Smooth muscle cell (in vitro differentiated cells): Measurements from ENCODE around the gene FAM163B. TPM values are rescaled to one million over a fixed set of nuclear protein-coding genes. Genes with fewer than 3 reads are reported as not detected.

Experiments
- DNase-seq: peaks from one replicate; lab custom pipeline; 2025; ENCODE audit not compliant: unreplicated experiment; lab: John Stamatoyannopoulos, UW
- H2AFZ ChIP-seq: fragments of 200-600 bp; sonication (generic); 2 replicates; pipeline ENCODE4 v1.6.0; 2016; ENCODE audit warnings: antibody characterized with exemption, low read depth, mild to moderate bottlenecking
- H3F3A ChIP-seq: fragments of 200-600 bp; sonication (generic); 2 replicates; pipeline ENCODE4 v1.6.0; 2017; ENCODE audit warnings: antibody characterized with exemption, low read depth
- H3K27ac ChIP-seq: fragments of 200-600 bp; sonication (generic); 2 replicates; pipeline ENCODE4 v1.5.1; 2016; ENCODE audit warnings: low read depth, mild to moderate bottlenecking
- H3K27me3 ChIP-seq: fragments of 200-600 bp; sonication (generic); 2 replicates; pipeline ENCODE4 v1.6.1; 2016; ENCODE audit warnings: low read depth, mild to moderate bottlenecking
- H3K36me3 ChIP-seq: fragments of 200-600 bp; sonication (generic); 2 replicates; pipeline ENCODE4 v1.5.1; 2016; ENCODE audit warnings: low read depth
- H3K4me1 ChIP-seq: fragments of 200-600 bp; sonication (generic); 2 replicates; pipeline ENCODE4 v1.5.1; 2016; ENCODE audit warnings: low read depth
- H3K4me2 ChIP-seq: fragments of 200-600 bp; sonication (generic); 2 replicates; pipeline ENCODE4 v1.6.0; 2016; ENCODE audit warnings: mild to moderate bottlenecking
- H3K4me3 ChIP-seq: fragments of 200-600 bp; sonication (generic); 2 replicates; pipeline ENCODE4 v1.5.1; 2016; ENCODE audit warnings: mild to moderate bottlenecking
- H3K79me2 ChIP-seq: fragments of 200-600 bp; sonication (generic); 2 replicates; pipeline ENCODE4 v1.6.0; 2016; ENCODE audit warnings: low read depth, mild to moderate bottlenecking
- H3K9ac ChIP-seq: fragments of 200-600 bp; sonication (generic); 2 replicates; pipeline ENCODE4 v1.6.0; 2016; ENCODE audit warnings: low read depth
- H3K9me3 ChIP-seq: fragments of 200-600 bp; sonication (generic); replicated peaks from 2 replicates; pipeline ENCODE4 v1.5.1; 2016; ENCODE audit warnings: low read depth
- H4K20me1 ChIP-seq: fragments of 200-600 bp; sonication (generic); 2 replicates; pipeline ENCODE4 v1.6.0; 2016; ENCODE audit warnings: low read depth
- WGBS: methylation state at CpG from one replicate; pipeline ENCODE4 v1.1.7; 2016; ENCODE audit warnings: low lambda C conversion rate; 5-methylcytosine and 5-hydroxymethylcytosine counted together
- polyA plus RNA-seq: library from polyadenylated mRNA; unstranded; fragments of >200 nt; fragmentation: Nextera tagmentation; extraction: Ambion mirVana; gene quantifications from 2 replicates; pipeline ENCODE4 v1.2.1, GENCODE V29; 2016
- total RNA-seq: library from RNA; depleted of rRNA; stranded (reverse); fragments of >200 nt; gene quantifications from 2 replicates; pipeline ENCODE4 v1.2.3, GENCODE V29; 2014
- TF ChIP-seq, protein P1 (sequence below): fragments of 200-600 bp; sonication (generic); IDR thresholded peaks from 2 replicates; pipeline ENCODE4 v1.5.1; 2017; ENCODE audit warnings: borderline replicate concordance, mild to moderate bottlenecking, antibody characterized with exemption; ENCODE audit not compliant: insufficient read depth, poor library complexity, severe bottlenecking

Gene FAM163B
- total and polyA plus RNA-seq, 2 experiments from 2014 or later: 0.49 to 3.4 TPM

DNA sequence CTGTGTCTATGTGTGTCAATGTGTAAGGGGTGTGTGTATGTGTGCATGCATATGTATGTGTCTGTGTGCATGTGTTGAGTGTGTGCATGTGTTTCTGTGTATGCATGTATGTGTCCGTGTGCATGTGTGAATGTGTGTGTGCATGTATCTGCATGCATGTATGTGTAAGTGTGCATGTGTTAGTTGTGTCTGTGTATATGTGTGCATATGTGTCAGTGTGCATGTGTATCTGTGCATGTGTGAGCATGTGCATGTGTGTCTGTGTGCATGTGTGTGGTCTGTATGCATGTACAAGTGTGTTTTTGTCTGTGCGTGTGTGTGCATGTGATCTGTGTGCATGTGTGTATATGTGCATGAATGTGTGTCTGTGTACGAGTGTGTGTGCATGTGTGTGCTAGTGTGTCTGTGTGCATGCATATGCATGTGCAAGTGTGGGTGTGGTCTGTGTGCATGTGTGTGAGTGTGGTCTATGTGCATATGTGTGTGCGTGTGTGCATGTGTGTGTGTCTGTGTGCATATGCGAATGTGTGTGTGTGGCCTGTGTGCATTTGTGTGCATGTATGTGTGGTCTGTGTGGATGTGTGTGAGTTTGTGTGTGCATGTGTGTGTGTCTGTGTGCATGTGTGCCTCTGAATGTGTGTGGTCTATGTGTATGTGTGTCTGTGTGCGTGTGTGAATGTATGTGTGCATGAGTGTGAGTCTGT lies 9.6 kb downstream of the FAM163B start:
- Histone ChIP-seq H2AFZ (no peak overlapping the region), H3K4me2 (no peak overlapping the region), H3K27ac (no peak overlapping the region), H3F3A (no peaks in the 10 kb centered on the region), H3K36me3 (no peaks in the 10 kb centered on the region), H3K9me3 (peaks cover 3% of the 10 kb centered on the region), H3K9ac (no peak overlapping the region), H4K20me1 (no peaks in the 10 kb centered on the region), H3K27me3 (no peaks in the 10 kb centered on the region), H3K79me2 (no peaks in the 10 kb centered on the region), H3K4me3 (no peak overlapping the region), H3K4me1 (no peaks in the 10 kb centered on the region)
- TF ChIP-seq, protein P1, sequence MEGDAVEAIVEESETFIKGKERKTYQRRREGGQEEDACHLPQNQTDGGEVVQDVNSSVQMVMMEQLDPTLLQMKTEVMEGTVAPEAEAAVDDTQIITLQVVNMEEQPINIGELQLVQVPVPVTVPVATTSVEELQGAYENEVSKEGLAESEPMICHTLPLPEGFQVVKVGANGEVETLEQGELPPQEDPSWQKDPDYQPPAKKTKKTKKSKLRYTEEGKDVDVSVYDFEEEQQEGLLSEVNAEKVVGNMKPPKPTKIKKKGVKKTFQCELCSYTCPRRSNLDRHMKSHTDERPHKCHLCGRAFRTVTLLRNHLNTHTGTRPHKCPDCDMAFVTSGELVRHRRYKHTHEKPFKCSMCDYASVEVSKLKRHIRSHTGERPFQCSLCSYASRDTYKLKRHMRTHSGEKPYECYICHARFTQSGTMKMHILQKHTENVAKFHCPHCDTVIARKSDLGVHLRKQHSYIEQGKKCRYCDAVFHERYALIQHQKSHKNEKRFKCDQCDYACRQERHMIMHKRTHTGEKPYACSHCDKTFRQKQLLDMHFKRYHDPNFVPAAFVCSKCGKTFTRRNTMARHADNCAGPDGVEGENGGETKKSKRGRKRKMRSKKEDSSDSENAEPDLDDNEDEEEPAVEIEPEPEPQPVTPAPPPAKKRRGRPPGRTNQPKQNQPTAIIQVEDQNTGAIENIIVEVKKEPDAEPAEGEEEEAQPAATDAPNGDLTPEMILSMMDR: no peak
- no peak for DNase-seq
- WGBS: 96% methylated on average over 6 of the region's 6 CpGs

DNA sequence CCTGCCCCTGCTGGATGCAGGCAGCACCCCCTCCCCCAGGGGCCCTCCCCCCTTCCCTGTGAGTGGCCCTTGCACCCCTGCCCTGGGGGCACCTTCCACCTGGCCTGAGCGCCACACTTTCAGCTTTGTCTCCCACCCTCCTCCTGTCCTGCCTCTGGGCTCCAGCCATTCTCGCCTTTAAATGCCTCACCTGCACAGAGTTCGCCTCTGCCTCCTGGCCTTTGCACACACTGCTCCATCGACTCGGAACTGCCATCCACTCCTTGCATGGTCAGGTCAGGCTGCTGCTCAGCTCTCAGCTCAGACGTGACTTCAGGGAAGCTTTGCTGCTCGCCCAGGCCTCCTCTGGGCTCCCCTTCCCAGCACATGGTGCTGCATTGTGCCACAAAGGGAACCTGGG lies 10.2 kb downstream of the FAM163B start:
- Histone ChIP-seq H4K20me1 (no peaks in the 10 kb centered on the region), H3K4me1 (no peaks in the 10 kb centered on the region), H3K9ac (no peak overlapping the region), H3K36me3 (no peaks in the 10 kb centered on the region), H3K4me2 (no peak overlapping the region), H2AFZ (no peak overlapping the region), H3K4me3 (no peak overlapping the region), H3K9me3 (peaks cover 3% of the 10 kb centered on the region), H3K27ac (no peak overlapping the region), H3F3A (no peaks in the 10 kb centered on the region), H3K27me3 (no peaks in the 10 kb centered on the region), H3K79me2 (no peaks in the 10 kb centered on the region)
- no peak for DNase-seq
- WGBS: 86% methylated on average over 7 of the region's 7 CpGs
- TF ChIP-seq, protein P1: no peak

DNA sequence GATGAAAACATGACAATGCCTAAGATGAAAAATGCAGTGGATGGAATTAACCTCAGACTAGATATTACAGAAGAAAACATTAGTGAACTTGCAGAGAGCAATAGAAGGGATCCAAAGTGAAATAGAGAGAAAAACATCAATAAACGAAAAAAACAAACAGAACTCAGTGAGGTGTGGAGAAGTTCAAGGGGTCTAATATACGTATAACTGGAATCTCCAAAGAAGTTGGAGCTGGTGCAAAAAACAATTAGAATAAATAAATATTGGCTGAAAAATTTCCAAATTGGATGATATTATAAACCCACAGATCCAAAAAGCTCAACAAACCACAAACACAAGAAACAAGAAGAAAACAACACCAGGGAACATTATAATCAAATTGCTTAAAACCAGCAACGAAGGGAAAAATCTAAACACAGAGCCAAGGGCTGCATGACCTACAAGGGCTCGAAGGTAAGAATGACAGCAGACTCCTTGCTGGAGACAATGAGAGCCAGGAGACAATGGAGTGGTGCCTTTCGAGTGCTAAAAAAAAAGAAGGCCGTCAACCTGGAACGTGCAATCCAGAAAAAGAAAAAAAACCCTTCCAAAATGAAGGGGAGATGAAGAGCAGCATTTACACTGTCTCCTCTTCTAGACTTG lies 11.8 kb downstream of the FAM163B start:
- Histone ChIP-seq H4K20me1 (no peaks in the 10 kb centered on the region), H3K9me3 (peaks cover 3% of the 10 kb centered on the region), H3K27me3 (no peaks in the 10 kb centered on the region), H3K4me1 (no peaks in the 10 kb centered on the region), H3F3A (no peaks in the 10 kb centered on the region), H3K4me3 (no peak overlapping the region), H2AFZ (no peak overlapping the region), H3K9ac (no peak overlapping the region), H3K27ac (no peak overlapping the region), H3K36me3 (no peaks in the 10 kb centered on the region), H3K4me2 (no peak overlapping the region), H3K79me2 (no peaks in the 10 kb centered on the region)
- DNase-seq: no peak
- WGBS: 79% methylated on average over 7 of the region's 7 CpGs
- TF ChIP-seq, protein P1: no peak
